GM12874 (cell line): ENCODE data around the gene PTPRN2.

Experiments
- CTCF ChIP-seq: IDR thresholded peaks from 2 replicates; pipeline ENCODE4 v1.5.1; 2011; ENCODE audit warnings: low read depth, mild to moderate bottlenecking, control low read depth, low read length, moderate library complexity; ENCODE audit not compliant: insufficient read depth

Gene PTPRN2

GRCh38 chr7:158382363-158383254 lies 205.0 kb downstream of the PTPRN2 start:
- no peak for TF ChIP-seq CTCF

GRCh38 chr7:158381956-158382355 lies 205.7 kb downstream of the PTPRN2 start:
- TF ChIP-seq CTCF = no peak

- TF ChIP-seq CTCF = no peak
Observed at GRCh38 chr7:158378978-158379377, 208.6 kb downstream of the PTPRN2 start.

- no peak for TF ChIP-seq CTCF
Observed at GRCh38 chr7:158377800-158378623, 209.6 kb downstream of the PTPRN2 start.

- no peak for TF ChIP-seq CTCF
Observed at GRCh38 chr7:158375034-158375433, 212.6 kb downstream of the PTPRN2 start.

GRCh38 chr7:158374586-158374985 lies 213.0 kb downstream of the PTPRN2 start:
- no peak for TF ChIP-seq CTCF

- no peak for TF ChIP-seq CTCF
Observed at GRCh38 chr7:158374146-158374545, 213.5 kb downstream of the PTPRN2 start.
